Stimulated activated naive B cell treated with anti-CD40 and anti-IgM and Interleukin-4, amounts not matched to agents 10 μg/mL and 1 μg/mL and 100 μg/mL, for 72 hours (primary cell): ENCODE data around the gene COL12A1.

Experiments used
- ATAC-seq, 2 donors: fragments of 150-1000 bp; cut with Tn5 transposase; replicated peaks; 2 replicates each; pipeline ENCODE4 v1.10.0; 2021; ENCODE audit warnings: moderate library complexity in 1 of 2
- DNase-seq: peaks from one replicate; pipeline ENCODE4 v3.0.0; 2021
- H3K27ac Mint-ChIP-seq: one replicate; pipeline ENCODE4 v1.8.0; 2022; ENCODE audit warnings: mild to moderate bottlenecking, mixed read lengths
- H3K27me3 Mint-ChIP-seq, 2 donors: one replicate each; pipeline ENCODE4 v1.8.0; 2022; ENCODE audit warnings: mixed read lengths in 2 of 2
- H3K36me3 Mint-ChIP-seq, 2 donors: one replicate each; pipeline ENCODE4 v1.8.0; 2022; ENCODE audit warnings: mixed read lengths in 2 of 2, mild to moderate bottlenecking in 1 of 2
- H3K4me1 Mint-ChIP-seq, 2 donors: one replicate each; pipeline ENCODE4 v1.8.0; 2022; ENCODE audit warnings: mixed read lengths in 2 of 2, mild to moderate bottlenecking in 1 of 2
- H3K4me3 Mint-ChIP-seq, 2 donors: one replicate each; pipeline ENCODE4 v1.8.0; 2022; ENCODE audit warnings: mild to moderate bottlenecking in 2 of 2, mixed read lengths in 2 of 2, moderate library complexity in 1 of 2
- H3K9me3 Mint-ChIP-seq, 2 donors: one replicate each; pipeline ENCODE4 v1.8.0; 2022; ENCODE audit warnings: mixed read lengths in 2 of 2, mild to moderate bottlenecking in 1 of 2

The COL12A1 gene

GRCh38 chr6:75176076-75176582, 29.7 kb downstream of the COL12A1 start:
- Mint-ChIP-seq H3K4me1 (no peaks in the 10 kb centered on the region), H3K27ac (no peak overlapping the region), H3K9me3 (peaks cover 0 to 2% of the 10 kb centered on the region in 2 donors), H3K27me3 (peaks cover 28 to 35% of the 10 kb centered on the region in 2 donors), H3K36me3 (no peaks in the 10 kb centered on the region), H3K4me3 (no peak overlapping the region)
- no peak for DNase-seq
- no peak for ATAC-seq

GRCh38 chr6:75171986-75172385, 33.9 kb downstream of the COL12A1 start:
- Mint-ChIP-seq H3K27ac (no peak overlapping the region), H3K4me1 (no peaks in the 10 kb centered on the region), H3K9me3 (peaks cover 0 to 2% of the 10 kb centered on the region in 2 donors), H3K27me3 (peaks cover 15 to 31% of the 10 kb centered on the region in 2 donors), H3K36me3 (no peaks in the 10 kb centered on the region), H3K4me3 (no peak overlapping the region)
- no peak for DNase-seq
- no peak for ATAC-seq

GRCh38 chr6:75171567-75171966, 34.3 kb downstream of the COL12A1 start:
- peaks cover 15 to 31% of the 10 kb centered on the region in 2 donors for H3K27me3 Mint-ChIP-seq
- no peak overlapping the region for H3K4me3 Mint-ChIP-seq
- ATAC-seq (no peak), DNase-seq (no peak)
- H3K27ac Mint-ChIP-seq, result no peak overlapping the region
- H3K4me1 Mint-ChIP-seq, result no peaks in the 10 kb centered on the region
- no peaks in the 10 kb centered on the region for H3K36me3 Mint-ChIP-seq
- H3K9me3 Mint-ChIP-seq, result peaks cover 0 to 2% of the 10 kb centered on the region in 2 donors

GRCh38 chr6:75170691-75171560, 34.9 kb downstream of the COL12A1 start:
- Mint-ChIP-seq H3K9me3 (peaks cover 0 to 1% of the 10 kb centered on the region in 2 donors), H3K27me3 (peaks cover 10 to 25% of the 10 kb centered on the region in 2 donors), H3K4me1 (no peaks in the 10 kb centered on the region), H3K4me3 (no peak overlapping the region), H3K27ac (no peak overlapping the region), H3K36me3 (no peaks in the 10 kb centered on the region)
- DNase-seq (no peak), ATAC-seq (no peak)

GRCh38 chr6:75169689-75170586, 35.9 kb downstream of the COL12A1 start:
- Mint-ChIP-seq H3K9me3 (no peaks in the 10 kb centered on the region), H3K27ac (no peak overlapping the region), H3K36me3 (no peaks in the 10 kb centered on the region), H3K4me3 (no peak overlapping the region), H3K4me1 (no peaks in the 10 kb centered on the region), H3K27me3 (peaks cover 5 to 24% of the 10 kb centered on the region in 2 donors)
- ATAC-seq, result no peak
- no peak for DNase-seq

GRCh38 chr6:75167851-75168250, 38.0 kb downstream of the COL12A1 start:
- Mint-ChIP-seq H3K27me3 (peaks cover 3 to 20% of the 10 kb centered on the region in 2 donors), H3K36me3 (no peaks in the 10 kb centered on the region), H3K4me1 (no peaks in the 10 kb centered on the region), H3K9me3 (no peaks in the 10 kb centered on the region), H3K27ac (no peak overlapping the region), H3K4me3 (no peak overlapping the region)
- no peak for DNase-seq
- no peak for ATAC-seq

DNA sequence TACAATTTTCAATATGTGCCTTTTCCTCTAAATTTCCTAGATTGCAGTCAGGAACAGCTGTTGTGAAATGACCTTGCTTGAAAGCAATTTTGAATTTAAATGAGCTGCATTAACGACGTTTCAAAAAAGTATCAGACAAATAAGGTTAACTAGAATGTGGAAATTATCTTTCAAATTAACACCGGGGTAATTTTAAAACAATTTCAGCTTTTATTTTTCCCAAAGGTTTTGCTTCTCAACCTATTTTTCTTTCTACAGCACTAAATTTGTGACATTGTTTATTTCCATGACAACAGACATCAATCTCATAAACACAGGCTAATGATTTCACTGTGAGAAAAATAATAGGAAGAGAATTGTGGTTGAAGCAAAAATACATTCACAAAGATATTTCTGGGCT, 38.5 kb downstream of the COL12A1 start:
- DNase-seq (no peak), ATAC-seq (no peak)
- Mint-ChIP-seq H3K27me3 (peaks cover 3 to 20% of the 10 kb centered on the region in 2 donors), H3K9me3 (no peaks in the 10 kb centered on the region), H3K36me3 (no peaks in the 10 kb centered on the region), H3K4me1 (no peaks in the 10 kb centered on the region), H3K4me3 (no peak overlapping the region), H3K27ac (no peak overlapping the region)

GRCh38 chr6:75166773-75167172, 39.1 kb downstream of the COL12A1 start:
- no peaks in the 10 kb centered on the region for H3K36me3 Mint-ChIP-seq
- no peaks in the 10 kb centered on the region for H3K9me3 Mint-ChIP-seq
- no peak overlapping the region for H3K4me3 Mint-ChIP-seq
- no peak overlapping the region for H3K27ac Mint-ChIP-seq
- H3K27me3 Mint-ChIP-seq, result peaks cover 3 to 20% of the 10 kb centered on the region in 2 donors
- DNase-seq (no peak), ATAC-seq (no peak)
- no peaks in the 10 kb centered on the region for H3K4me1 Mint-ChIP-seq

GRCh38 chr6:75166236-75166635, 39.6 kb downstream of the COL12A1 start:
- peaks cover 3 to 20% of the 10 kb centered on the region in 2 donors for H3K27me3 Mint-ChIP-seq
- DNase-seq (no peak), ATAC-seq (no peak)
- H3K36me3 Mint-ChIP-seq, result no peaks in the 10 kb centered on the region
- no peak overlapping the region for H3K4me3 Mint-ChIP-seq
- no peak overlapping the region for H3K27ac Mint-ChIP-seq
- H3K4me1 Mint-ChIP-seq, result no peaks in the 10 kb centered on the region
- no peaks in the 10 kb centered on the region for H3K9me3 Mint-ChIP-seq

DNA sequence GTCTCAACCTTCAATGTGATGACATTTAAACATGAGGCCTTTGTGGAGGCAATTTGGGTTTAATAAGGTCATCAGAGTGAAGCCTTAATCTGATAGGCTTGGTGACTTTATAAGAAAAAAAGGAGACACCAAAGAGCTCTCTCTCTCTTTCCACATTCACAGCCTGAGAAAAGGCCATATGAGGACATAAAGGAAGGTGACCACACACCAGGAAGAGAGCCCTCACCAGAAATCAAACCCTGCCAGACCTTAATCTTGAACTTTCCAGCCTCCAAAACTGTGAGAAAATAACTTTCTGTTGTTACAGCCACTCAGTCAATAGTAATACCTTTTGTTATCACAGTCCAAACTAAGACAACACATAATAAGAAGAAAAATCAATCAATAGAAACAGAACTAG, 47.7 kb downstream of the COL12A1 start:
- H3K4me1 Mint-ChIP-seq, result no peaks in the 10 kb centered on the region

GRCh38 chr6:75157336-75157735, 48.5 kb downstream of the COL12A1 start:
- Mint-ChIP-seq H3K27ac (no peak overlapping the region), H3K9me3 (no peaks in the 10 kb centered on the region)
- no peak for DNase-seq

More for the DNA sequence above, 47.7 kb downstream of the COL12A1 start:
- no peak for DNase-seq
- Mint-ChIP-seq H3K27me3 (peaks cover 4 to 17% of the 10 kb centered on the region in 2 donors), H3K27ac (no peak overlapping the region), H3K4me3 (no peak overlapping the region), H3K36me3 (no peaks in the 10 kb centered on the region), H3K9me3 (no peaks in the 10 kb centered on the region)
- ATAC-seq, result no peak

GRCh38 chr6:75156186-75156878, 49.5 kb downstream of the COL12A1 start:
- Mint-ChIP-seq H3K27me3 (peaks cover 8 to 17% of the 10 kb centered on the region in 2 donors), H3K9me3 (no peaks in the 10 kb centered on the region), H3K27ac (no peak overlapping the region), H3K36me3 (no peaks in the 10 kb centered on the region), H3K4me3 (no peak overlapping the region), H3K4me1 (no peaks in the 10 kb centered on the region)
- no peak for ATAC-seq
- DNase-seq, result no peak

More at GRCh38 chr6:75157336-75157735, 48.5 kb downstream of the COL12A1 start:
- Mint-ChIP-seq H3K4me1 (no peaks in the 10 kb centered on the region), H3K4me3 (no peak overlapping the region), H3K36me3 (no peaks in the 10 kb centered on the region), H3K27me3 (peaks cover 6 to 17% of the 10 kb centered on the region in 2 donors)
- ATAC-seq, result no peak

DNA sequence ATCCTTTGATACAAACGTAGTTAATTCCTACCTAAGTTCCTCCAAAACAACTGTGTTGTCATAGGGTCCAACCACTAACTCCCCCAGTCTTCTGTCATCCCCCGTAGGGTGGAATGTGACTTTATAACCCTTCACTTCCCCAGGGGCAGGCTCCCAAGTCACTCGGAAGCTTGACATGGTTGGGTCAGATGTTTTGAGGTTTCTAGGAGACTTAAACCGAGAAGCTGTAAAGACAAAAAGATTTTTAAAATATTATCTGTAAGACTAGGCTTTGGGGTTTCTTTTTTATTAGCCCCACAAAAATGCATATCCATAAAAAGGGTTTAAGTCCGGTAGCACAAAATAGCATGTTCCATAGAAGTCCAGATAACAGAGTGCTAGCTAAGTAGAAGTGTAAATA, 50.2 kb downstream of the COL12A1 start:
- Mint-ChIP-seq H3K27me3 (peaks cover 8 to 15% of the 10 kb centered on the region in 2 donors), H3K27ac (no peak overlapping the region), H3K36me3 (no peaks in the 10 kb centered on the region), H3K4me1 (no peaks in the 10 kb centered on the region), H3K4me3 (no peak overlapping the region), H3K9me3 (no peaks in the 10 kb centered on the region)
- DNase-seq (no peak), ATAC-seq (no peak)

DNA sequence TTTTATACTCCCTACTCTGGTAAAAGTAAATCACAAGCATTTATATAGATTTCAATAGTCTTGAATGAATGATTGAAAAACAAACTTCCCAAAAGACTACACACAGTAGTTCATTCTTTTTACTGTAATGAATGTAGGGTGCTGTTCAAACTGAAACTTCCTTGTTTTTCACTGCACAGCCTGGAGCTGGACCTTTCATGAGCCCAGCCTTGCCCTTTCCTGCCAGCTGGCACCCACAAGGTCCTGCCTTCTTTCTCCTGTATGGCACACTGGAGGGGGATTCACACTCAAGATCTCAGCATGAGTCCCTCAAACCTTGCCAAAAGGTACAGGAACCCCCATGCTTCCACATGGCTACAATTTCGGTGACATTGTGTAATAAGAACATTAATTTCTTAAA, 50.9 kb downstream of the COL12A1 start:
- no peak overlapping the region for H3K4me3 Mint-ChIP-seq
- H3K27ac Mint-ChIP-seq, result no peak overlapping the region
- peaks cover 8 to 9% of the 10 kb centered on the region in 2 donors for H3K27me3 Mint-ChIP-seq
- DNase-seq (no peak), ATAC-seq (no peak)
- no peaks in the 10 kb centered on the region for H3K4me1 Mint-ChIP-seq
- no peaks in the 10 kb centered on the region for H3K36me3 Mint-ChIP-seq
- no peaks in the 10 kb centered on the region for H3K9me3 Mint-ChIP-seq
